ENCODE measurements around the gene HOXB8.

DNA sequence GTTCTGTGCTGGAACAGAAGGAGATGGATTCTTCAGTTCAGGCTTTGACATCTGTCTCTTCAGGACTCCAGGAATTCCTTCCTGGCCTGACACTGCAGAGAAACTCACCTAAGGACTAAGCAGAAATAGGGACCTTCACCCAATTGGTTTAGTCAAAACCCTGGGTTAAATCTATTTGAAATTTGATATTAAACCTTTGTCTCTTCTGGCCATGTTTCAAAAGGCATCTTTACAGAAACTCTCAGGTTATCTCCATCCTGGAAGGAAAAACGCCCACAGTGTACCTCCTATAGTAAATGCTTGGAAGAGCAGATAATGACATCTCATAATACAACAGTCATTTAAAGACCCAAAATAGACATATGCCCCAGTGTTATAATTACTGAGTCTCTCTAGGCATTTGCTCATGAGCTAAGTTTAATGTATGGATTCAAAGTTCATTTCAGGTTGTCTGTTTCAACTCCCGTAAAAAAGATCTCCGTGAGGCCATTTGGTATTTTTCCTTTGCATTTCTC, 31.3 kb downstream of the HOXB8 start:
- TF ChIP-seq, protein P1, sequence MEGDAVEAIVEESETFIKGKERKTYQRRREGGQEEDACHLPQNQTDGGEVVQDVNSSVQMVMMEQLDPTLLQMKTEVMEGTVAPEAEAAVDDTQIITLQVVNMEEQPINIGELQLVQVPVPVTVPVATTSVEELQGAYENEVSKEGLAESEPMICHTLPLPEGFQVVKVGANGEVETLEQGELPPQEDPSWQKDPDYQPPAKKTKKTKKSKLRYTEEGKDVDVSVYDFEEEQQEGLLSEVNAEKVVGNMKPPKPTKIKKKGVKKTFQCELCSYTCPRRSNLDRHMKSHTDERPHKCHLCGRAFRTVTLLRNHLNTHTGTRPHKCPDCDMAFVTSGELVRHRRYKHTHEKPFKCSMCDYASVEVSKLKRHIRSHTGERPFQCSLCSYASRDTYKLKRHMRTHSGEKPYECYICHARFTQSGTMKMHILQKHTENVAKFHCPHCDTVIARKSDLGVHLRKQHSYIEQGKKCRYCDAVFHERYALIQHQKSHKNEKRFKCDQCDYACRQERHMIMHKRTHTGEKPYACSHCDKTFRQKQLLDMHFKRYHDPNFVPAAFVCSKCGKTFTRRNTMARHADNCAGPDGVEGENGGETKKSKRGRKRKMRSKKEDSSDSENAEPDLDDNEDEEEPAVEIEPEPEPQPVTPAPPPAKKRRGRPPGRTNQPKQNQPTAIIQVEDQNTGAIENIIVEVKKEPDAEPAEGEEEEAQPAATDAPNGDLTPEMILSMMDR (IDR thresholded peaks at IDR 0.05; ENCODE audit: insufficient read depth, low read depth, low read length) = no peak
- no peak for TF ChIP-seq EZH2 (IDR thresholded peaks at IDR 0.05; ENCODE audit: insufficient read depth, low read length)

Measured in astrocyte (in vitro differentiated cells and primary cell).